K562 (cell line): ENCODE data around the gene LYRM7. TPM values are rescaled to one million over a fixed set of nuclear protein-coding genes. Genes with fewer than 3 reads are reported as not detected.
A peak's percentile ranks its signal among the peaks of the same experiment; 100 is the strongest.

ENCODE experiments used
- HNRNPK ChIP-seq: fragments of 200-400 bp; formaldehyde crosslinking; IDR thresholded peaks from one replicate; pipeline ENCODE4 v1.6.1; 2018; ENCODE audit warnings: mild to moderate bottlenecking, low read depth, low read length; ENCODE audit not compliant: poor library complexity, severe bottlenecking
- IFI16 ChIP-seq: fragments of 250-450 bp; sonication (Bioruptor Pico); IDR thresholded peaks from 2 replicates; pipeline ENCODE4 v2.1.2; 2022; ENCODE audit warnings: mild to moderate bottlenecking, inconsistent platforms
- ILK ChIP-seq: fragments of 450-650 bp; IDR thresholded peaks from 2 replicates; pipeline ENCODE4 v1.6.1; 2016; ENCODE audit warnings: missing genetic modification characterization, low read depth, mild to moderate bottlenecking, missing compliant biosample characterization, moderate library complexity, borderline replicate concordance
- IRF2 ChIP-seq: sonication (generic); formaldehyde crosslinking; IDR thresholded peaks from 2 replicates; pipeline ENCODE4 v1.8.1; 2022; ENCODE audit warnings: mild to moderate bottlenecking, missing genetic modification reagents
- KDM4B ChIP-seq, 2 experiments: fragments of 450-650 bp in 1 of 2; sonication (generic) in 1 of 2; IDR thresholded peaks; 2 replicates each; pipeline ENCODE4 v1.6.1; 2016 to 2017; ENCODE audit warnings: borderline replicate concordance in 2 of 2, antibody characterized with exemption in 1 of 2, low read depth in 1 of 2, mild to moderate bottlenecking in 1 of 2
- NRF1 ChIP-seq, 2 experiments: fragments of 450-650 bp; IDR thresholded peaks in 1 of 2; conservative IDR thresholded peaks in 1 of 2; 2 replicates each; pipeline ENCODE4 v1.6.1; 2014; ENCODE audit warnings: mild to moderate bottlenecking in 2 of 2
- PML ChIP-seq: IDR thresholded peaks from 2 replicates; pipeline ENCODE4 v1.6.1; 2012; ENCODE audit warnings: low read length, inconsistent platforms
- POLR3A ChIP-seq: IDR thresholded peaks from 2 replicates; pipeline ENCODE4 v1.6.1; 2011; ENCODE audit warnings: borderline replicate concordance, mild to moderate bottlenecking, moderate library complexity; ENCODE audit not compliant: insufficient read length, insufficient read depth; ENCODE audit errors: extremely low read depth
- PTTG1 ChIP-seq: fragments of 450-650 bp; IDR thresholded peaks from 2 replicates; pipeline ENCODE4 v1.6.1; 2016; ENCODE audit warnings: low read depth, mild to moderate bottlenecking, missing genetic modification characterization, missing compliant biosample characterization
- SIN3A ChIP-seq, 2 experiments: fragments of 150-350 bp in 1 of 2; IDR thresholded peaks; 2 replicates each; pipeline ENCODE4 v1.6.1; 2011 to 2016; ENCODE audit warnings: borderline replicate concordance in 2 of 2, low read depth in 2 of 2, low read length in 2 of 2, mild to moderate bottlenecking in 2 of 2, moderate library complexity in 2 of 2; ENCODE audit not compliant: control insufficient read depth in 1 of 2
- SRSF1 ChIP-seq: fragments of 200-400 bp; formaldehyde crosslinking; IDR thresholded peaks from 2 replicates; pipeline ENCODE4 v1.6.1; 2017; ENCODE audit warnings: mild to moderate bottlenecking, low read depth, low read length, moderate library complexity
- ZBTB9 ChIP-seq: fragments of 450-650 bp; formaldehyde crosslinking; IDR thresholded peaks from 2 replicates; pipeline ENCODE4 v1.4.0; 2020; ENCODE audit warnings: mild to moderate bottlenecking, moderate library complexity
- ZNF780A ChIP-seq: fragments of 250-450 bp; sonication (Bioruptor Pico); IDR thresholded peaks from 2 replicates; pipeline ENCODE4 v1.5.0; 2021; ENCODE audit warnings: mild to moderate bottlenecking
- polyA plus RNA-seq, 8 experiments: library from polyadenylated mRNA; depleted of rRNA in 4 of 8; stranded (reverse) in 5 of 8; unstranded in 3 of 8; fragments of >200 nt; fragmentation: Nextera tagmentation in 2 of 8; fragmentation: Illumina TruSeq in 1 of 8; extraction: Ambion mirVana in 2 of 8; extraction: Trizol in 1 of 8; gene quantifications; 2 replicates each; pipeline versions ENCODE4 v1.2.1 to v1.2.3, GENCODE V29; 2011 to 2014; ENCODE audit warnings: inconsistent platforms in 1 of 8, missing spikeins in 1 of 8
- total RNA-seq, 7 experiments: library from RNA; depleted of rRNA in 6 of 7; stranded (reverse); fragments of >200 nt in 6 of 7; fragmentation: Illumina TruSeq in 2 of 7; extraction: Trizol in 2 of 7; gene quantifications; 2 replicates each; pipeline versions ENCODE4 v1.2.1 to v1.2.3, GENCODE V29; 2011 to 2021; ENCODE audit warnings: low replicate concordance in 1 of 7
- TF ChIP-seq, protein P1 (sequence below): sonication (generic); formaldehyde crosslinking; IDR thresholded peaks from 2 replicates; pipeline ENCODE4 v1.8.1; 2022; ENCODE audit warnings: missing genetic modification reagents
- TF ChIP-seq, protein P2 (sequence below): IDR thresholded peaks from 2 replicates; pipeline ENCODE4 v1.6.1; 2012; ENCODE audit warnings: low read depth, low read length, improper control_type of control experiment, borderline replicate concordance
- TF ChIP-seq, protein P3 (sequence below): fragments of 250-450 bp; sonication (Bioruptor Pico); IDR thresholded peaks from 2 replicates; pipeline ENCODE4 v1.8.0; 2021; ENCODE audit warnings: borderline replicate concordance, mild to moderate bottlenecking, moderate library complexity; ENCODE audit not compliant: poor library complexity, severe bottlenecking
- TF ChIP-seq, protein P4 (sequence below): fragments of 250-450 bp; sonication (Bioruptor Pico); IDR thresholded peaks from 2 replicates; pipeline ENCODE4 v1.4.0; 2020; ENCODE audit warnings: mild to moderate bottlenecking, moderate library complexity, borderline replicate concordance

Gene LYRM7
- total and polyA plus RNA-seq, 9 of the 15 experiments (the other 6 are each of a cell fraction or from before 2014, with no cell fraction given), result 16.2 to 70.1 (median 33.3) TPM

DNA sequence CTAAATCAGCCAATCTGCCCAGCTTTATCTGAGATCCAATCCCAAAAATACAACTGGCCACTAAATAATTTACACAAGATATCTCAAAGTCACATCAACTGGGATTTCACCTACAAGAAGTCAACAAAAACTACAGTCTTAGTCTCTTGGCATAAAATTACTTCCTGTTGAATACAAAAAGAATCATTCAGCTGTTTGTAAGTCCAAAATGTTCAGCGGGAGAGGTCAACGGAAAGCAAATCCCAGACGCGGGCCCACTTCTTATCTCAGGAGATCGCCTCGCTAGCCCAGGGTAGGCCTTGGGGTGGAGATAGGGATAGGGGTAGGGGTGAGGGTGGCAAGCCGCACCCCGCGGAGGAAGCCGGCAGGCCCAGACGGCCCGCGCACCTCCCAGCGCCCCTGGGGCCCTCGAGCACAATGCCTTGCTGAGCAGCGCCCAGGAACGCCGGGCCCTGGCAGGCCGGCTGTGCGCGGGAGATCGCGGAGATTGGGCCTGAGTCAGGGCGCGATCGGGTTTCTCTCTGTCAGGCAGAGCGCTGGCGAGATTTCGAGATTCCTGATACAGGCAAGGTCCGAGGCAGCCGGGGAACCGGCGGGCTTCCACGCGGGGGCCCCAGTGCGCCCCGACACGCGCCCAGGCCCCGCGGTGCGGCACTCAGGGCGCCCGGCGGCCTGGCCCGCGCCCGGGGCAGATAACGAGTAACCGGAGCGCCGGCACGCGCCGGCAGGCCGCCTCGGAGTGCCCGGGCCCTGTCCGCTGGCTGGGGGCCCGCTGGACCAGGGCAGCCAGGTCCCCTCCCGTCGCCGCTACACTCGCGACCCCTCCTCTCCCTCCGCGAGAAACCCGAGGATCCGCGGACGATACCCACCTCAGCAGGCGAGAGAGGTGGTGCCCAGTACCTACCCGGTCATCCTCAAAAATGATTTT is 6.3 kb upstream of the LYRM7 start (continued):
- TF ChIP-seq NRF1 (conservative IDR thresholded peaks at IDR 0.05 in 1 of 2, IDR thresholded peaks at IDR 0.05 in 1 of 2) (no peak), PTTG1 (tag) (no peak), ILK (no peak), KDM4B (IDR thresholded peaks at IDR 0.05; ENCODE audit: borderline replicate concordance in 2 of 2, low read depth in 1 of 2) (no peak), SIN3A (IDR thresholded peaks at IDR 0.05; ENCODE audit: borderline replicate concordance in 2 of 2, control insufficient read depth in 1 of 2, low read depth in 2 of 2, low read length in 2 of 2) (peak; percentile 11 to 70; a peak in 2 of 4 replicates), ZBTB9 (peak; percentile 65; the same call in 1 of the 2 replicates), IRF2 (no peak), ZNF780A (CRISPR knock-in tag) (no peak), PML (no peak), POLR3A (no peak), HNRNPK (no peak), SRSF1 (no peak), IFI16 (no peak)
- TF ChIP-seq, protein P1, sequence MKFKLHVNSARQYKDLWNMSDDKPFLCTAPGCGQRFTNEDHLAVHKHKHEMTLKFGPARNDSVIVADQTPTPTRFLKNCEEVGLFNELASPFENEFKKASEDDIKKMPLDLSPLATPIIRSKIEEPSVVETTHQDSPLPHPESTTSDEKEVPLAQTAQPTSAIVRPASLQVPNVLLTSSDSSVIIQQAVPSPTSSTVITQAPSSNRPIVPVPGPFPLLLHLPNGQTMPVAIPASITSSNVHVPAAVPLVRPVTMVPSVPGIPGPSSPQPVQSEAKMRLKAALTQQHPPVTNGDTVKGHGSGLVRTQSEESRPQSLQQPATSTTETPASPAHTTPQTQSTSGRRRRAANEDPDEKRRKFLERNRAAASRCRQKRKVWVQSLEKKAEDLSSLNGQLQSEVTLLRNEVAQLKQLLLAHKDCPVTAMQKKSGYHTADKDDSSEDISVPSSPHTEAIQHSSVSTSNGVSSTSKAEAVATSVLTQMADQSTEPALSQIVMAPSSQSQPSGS, result no peak
- TF ChIP-seq, protein P2, sequence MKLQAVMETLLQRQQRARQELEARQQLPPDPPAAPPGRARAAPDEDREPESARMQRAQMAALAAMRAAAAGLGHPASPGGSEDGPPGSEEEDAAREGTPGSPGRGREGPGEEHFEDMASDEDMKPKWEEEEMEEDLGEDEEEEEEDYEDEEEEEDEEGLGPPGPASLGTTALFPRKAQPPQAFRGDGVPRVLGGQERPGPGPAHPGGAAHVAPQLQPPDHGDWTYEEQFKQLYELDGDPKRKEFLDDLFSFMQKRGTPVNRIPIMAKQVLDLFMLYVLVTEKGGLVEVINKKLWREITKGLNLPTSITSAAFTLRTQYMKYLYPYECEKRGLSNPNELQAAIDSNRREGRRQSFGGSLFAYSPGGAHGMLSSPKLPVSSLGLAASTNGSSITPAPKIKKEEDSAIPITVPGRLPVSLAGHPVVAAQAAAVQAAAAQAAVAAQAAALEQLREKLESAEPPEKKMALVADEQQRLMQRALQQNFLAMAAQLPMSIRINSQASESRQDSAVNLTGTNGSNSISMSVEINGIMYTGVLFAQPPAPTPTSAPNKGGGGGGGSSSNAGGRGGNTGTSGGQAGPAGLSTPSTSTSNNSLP, result no peak
- TF ChIP-seq, protein P3, sequence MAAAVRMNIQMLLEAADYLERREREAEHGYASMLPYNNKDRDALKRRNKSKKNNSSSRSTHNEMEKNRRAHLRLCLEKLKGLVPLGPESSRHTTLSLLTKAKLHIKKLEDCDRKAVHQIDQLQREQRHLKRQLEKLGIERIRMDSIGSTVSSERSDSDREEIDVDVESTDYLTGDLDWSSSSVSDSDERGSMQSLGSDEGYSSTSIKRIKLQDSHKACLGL, result no peak
- TF ChIP-seq, protein P4, sequence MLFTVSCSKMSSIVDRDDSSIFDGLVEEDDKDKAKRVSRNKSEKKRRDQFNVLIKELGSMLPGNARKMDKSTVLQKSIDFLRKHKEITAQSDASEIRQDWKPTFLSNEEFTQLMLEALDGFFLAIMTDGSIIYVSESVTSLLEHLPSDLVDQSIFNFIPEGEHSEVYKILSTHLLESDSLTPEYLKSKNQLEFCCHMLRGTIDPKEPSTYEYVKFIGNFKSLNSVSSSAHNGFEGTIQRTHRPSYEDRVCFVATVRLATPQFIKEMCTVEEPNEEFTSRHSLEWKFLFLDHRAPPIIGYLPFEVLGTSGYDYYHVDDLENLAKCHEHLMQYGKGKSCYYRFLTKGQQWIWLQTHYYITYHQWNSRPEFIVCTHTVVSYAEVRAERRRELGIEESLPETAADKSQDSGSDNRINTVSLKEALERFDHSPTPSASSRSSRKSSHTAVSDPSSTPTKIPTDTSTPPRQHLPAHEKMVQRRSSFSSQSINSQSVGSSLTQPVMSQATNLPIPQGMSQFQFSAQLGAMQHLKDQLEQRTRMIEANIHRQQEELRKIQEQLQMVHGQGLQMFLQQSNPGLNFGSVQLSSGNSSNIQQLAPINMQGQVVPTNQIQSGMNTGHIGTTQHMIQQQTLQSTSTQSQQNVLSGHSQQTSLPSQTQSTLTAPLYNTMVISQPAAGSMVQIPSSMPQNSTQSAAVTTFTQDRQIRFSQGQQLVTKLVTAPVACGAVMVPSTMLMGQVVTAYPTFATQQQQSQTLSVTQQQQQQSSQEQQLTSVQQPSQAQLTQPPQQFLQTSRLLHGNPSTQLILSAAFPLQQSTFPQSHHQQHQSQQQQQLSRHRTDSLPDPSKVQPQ (CRISPR knock-in tag), result no peak
